Kidney epithelial cell (primary cell): Measurements from ENCODE around the gene CHURC1. TPM values are rescaled to one million over a fixed set of nuclear protein-coding genes. Genes with fewer than 3 reads are reported as not detected.
"Not testable (repeated sequence)": the region's sequence is repeated elsewhere in the genome, so short reads cannot be mapped to it uniquely, and the experiment has no call there.

Experiments used
- DNase-seq: peaks from one replicate; pipeline ENCODE4 v3.0.0-alpha.2; 2010; ENCODE audit warnings: low read depth
- H3K27me3 ChIP-seq: 2 replicates; pipeline ENCODE4 v1.6.0; 2011; ENCODE audit warnings: low read length; ENCODE audit not compliant: control insufficient read depth, insufficient read depth
- H3K36me3 ChIP-seq: 2 replicates; pipeline ENCODE4 v1.5.1; 2011; ENCODE audit warnings: low read length; ENCODE audit not compliant: control insufficient read depth, insufficient read depth
- H3K4me3 ChIP-seq: 2 replicates; pipeline ENCODE4 v1.5.1; 2011; ENCODE audit warnings: low read depth, mild to moderate bottlenecking, control low read depth, low read length
- CTCF ChIP-seq: IDR thresholded peaks from 2 replicates; pipeline ENCODE4 v1.5.1; 2011; ENCODE audit warnings: mild to moderate bottlenecking, moderate library complexity, low read length, control low read depth, inconsistent platforms; ENCODE audit not compliant: insufficient read depth, poor library complexity, severe bottlenecking
- total RNA-seq: library from RNA; depleted of rRNA; stranded (reverse); fragments of >200 nt; gene quantifications from 2 replicates; pipeline ENCODE4 v1.2.3, GENCODE V29; 2015

The CHURC1 gene
- total RNA-seq, 1 donor from 2014 or later = 56.8 TPM

GRCh38 chr14:64912261-64912660, 2.0 kb upstream of the CHURC1 start:
- no peak for TF ChIP-seq CTCF

GRCh38 chr14:64913477-64913876, 778 bp upstream of the CHURC1 start:
- not testable (repeated sequence) for DNase-seq, H3K36me3 ChIP-seq, H3K4me3 ChIP-seq, H3K27me3 ChIP-seq

More at GRCh38 chr14:64912261-64912660, 2.0 kb upstream of the CHURC1 start:
- DNase-seq = no peak
- Histone ChIP-seq H3K4me3 (no peak overlapping the region), H3K27me3 (peaks cover 6% of the 10 kb centered on the region), H3K36me3 (no peaks in the 10 kb centered on the region)

GRCh38 chr14:64915029-64915424, 772 bp downstream of the CHURC1 start:
- Histone ChIP-seq H3K27me3 (peaks cover 3% of the 10 kb centered on the region), H3K36me3 (no peaks in the 10 kb centered on the region), H3K4me3 (peak overlapping the region; percentile 81)
- DNase-seq = no peak
- no peak for TF ChIP-seq CTCF

- DNase-seq = no peak
- peaks cover 3% of the 10 kb centered on the region for H3K27me3 ChIP-seq
- no peaks in the 10 kb centered on the region for H3K36me3 ChIP-seq
- no peak overlapping the region for H3K4me3 ChIP-seq
- no peak for TF ChIP-seq CTCF
Measured at GRCh38 chr14:64915797-64916196, 1.5 kb downstream of the CHURC1 start.

- Histone ChIP-seq H3K27me3 (no peaks in the 10 kb centered on the region), H3K4me3 (no peak overlapping the region), H3K36me3 (no peaks in the 10 kb centered on the region)
- no peak for TF ChIP-seq CTCF
- no peak for DNase-seq
Measured at GRCh38 chr14:64918216-64918615, 4.0 kb downstream of the CHURC1 start.

- no peak for TF ChIP-seq CTCF
- Histone ChIP-seq H3K36me3 (no peaks in the 10 kb centered on the region), H3K27me3 (no peaks in the 10 kb centered on the region), H3K4me3 (no peak overlapping the region)
- no peak for DNase-seq
Measured at GRCh38 chr14:64919215-64919614, 5.0 kb downstream of the CHURC1 start.
